Brain microvascular endothelial cell (primary cell): ENCODE measurements around the gene FBXL17.

Experiments
- DNase-seq: peaks from one replicate; pipeline ENCODE4 v3.0.0-alpha.2; 2020
- H3K27ac ChIP-seq: fragments of 250-450 bp; sonication (Bioruptor Pico); 2 replicates; pipeline ENCODE4 v1.5.1; 2020; ENCODE audit warnings: mild to moderate bottlenecking, moderate library complexity
- H3K27me3 ChIP-seq: fragments of 250-450 bp; sonication (Bioruptor Pico); replicated peaks from 2 replicates; pipeline ENCODE4 v1.5.1; 2020; ENCODE audit warnings: mild to moderate bottlenecking
- H3K36me3 ChIP-seq: fragments of 250-450 bp; sonication (Bioruptor Pico); replicated peaks from 2 replicates; pipeline ENCODE4 v1.5.1; 2020; ENCODE audit warnings: mild to moderate bottlenecking
- H3K4me3 ChIP-seq: 2 replicates; pipeline ENCODE4 v1.5.1; 2011; ENCODE audit warnings: low read depth, mild to moderate bottlenecking, control low read depth, low read length, moderate library complexity
- CTCF ChIP-seq: IDR thresholded peaks from 2 replicates; pipeline ENCODE4 v1.5.1; 2011; ENCODE audit warnings: low read depth, mild to moderate bottlenecking, moderate library complexity, low read length, control low read depth, inconsistent platforms; ENCODE audit errors: missing control alignments
- in situ Hi-C: cut with HindIII; loops from 2 replicates; pipeline ENCODE4 v1.10.0; 2017; ENCODE audit warnings: low sequenced_read_pairs, low pct_ligation_motif_present

Gene FBXL17

GRCh38 chr5:107861565-107861964 lies 520.3 kb downstream of the FBXL17 start:
- H3K27me3 ChIP-seq, result no peaks in the 10 kb centered on the region
- no peaks in the 10 kb centered on the region for H3K36me3 ChIP-seq
- in situ Hi-C loops, result no loop called here
- no peak overlapping the region for H3K4me3 ChIP-seq
- DNase-seq, result no peak
- no peak overlapping the region for H3K27ac ChIP-seq
- TF ChIP-seq CTCF, result no peak

- TF ChIP-seq CTCF, result no peak
- no peak overlapping the region for H3K27ac ChIP-seq
- H3K36me3 ChIP-seq, result no peaks in the 10 kb centered on the region
- in situ Hi-C loops, result no loop called here
- H3K27me3 ChIP-seq, result no peaks in the 10 kb centered on the region
- no peak for DNase-seq
- H3K4me3 ChIP-seq, result no peak overlapping the region
Observed at GRCh38 chr5:107860044-107860443, 521.9 kb downstream of the FBXL17 start.

- Histone ChIP-seq H3K27me3 (no peaks in the 10 kb centered on the region), H3K27ac (no peak overlapping the region), H3K36me3 (no peaks in the 10 kb centered on the region), H3K4me3 (no peak overlapping the region)
- no peak for DNase-seq
- no peak for TF ChIP-seq CTCF
- in situ Hi-C loops, result no loop called here
Observed at GRCh38 chr5:107858788-107859187, 523.1 kb downstream of the FBXL17 start.

- no peak for DNase-seq
- H3K27me3 ChIP-seq, result no peaks in the 10 kb centered on the region
- in situ Hi-C loops, result no loop called here
- H3K27ac ChIP-seq, result no peak overlapping the region
- H3K4me3 ChIP-seq, result no peak overlapping the region
- no peak for TF ChIP-seq CTCF
- H3K36me3 ChIP-seq, result no peaks in the 10 kb centered on the region
Observed at GRCh38 chr5:107858324-107858723, 523.6 kb downstream of the FBXL17 start.

- no peaks in the 10 kb centered on the region for H3K36me3 ChIP-seq
- DNase-seq, result no peak
- in situ Hi-C loops, result no loop called here
- H3K27me3 ChIP-seq, result no peaks in the 10 kb centered on the region
- no peak for TF ChIP-seq CTCF
- H3K4me3 ChIP-seq, result no peak overlapping the region
- H3K27ac ChIP-seq, result no peak overlapping the region
Observed at GRCh38 chr5:107857785-107858184, 524.1 kb downstream of the FBXL17 start.

- H3K4me3 ChIP-seq, result no peak overlapping the region
- no peaks in the 10 kb centered on the region for H3K36me3 ChIP-seq
- H3K27me3 ChIP-seq, result no peaks in the 10 kb centered on the region
- in situ Hi-C loops, result no loop called here
- no peak overlapping the region for H3K27ac ChIP-seq
- no peak for TF ChIP-seq CTCF
- DNase-seq, result no peak
Observed at GRCh38 chr5:107855171-107855570, 526.7 kb downstream of the FBXL17 start.
